ENCODE measurements around the gene POLR1E. TPM values are rescaled to one million over a fixed set of nuclear protein-coding genes. Genes with fewer than 3 reads are reported as not detected.
A peak's percentile ranks its signal among the peaks of the same experiment; 100 is the strongest.
"Not testable (repeated sequence)": the region's sequence is repeated elsewhere in the genome, so short reads cannot be mapped to it uniquely, and the experiment has no call there.

The POLR1E gene
- total RNA-seq, 4 donors from 2014 or later = 4.0 to 15.7 (median 9.0) TPM

DNA sequence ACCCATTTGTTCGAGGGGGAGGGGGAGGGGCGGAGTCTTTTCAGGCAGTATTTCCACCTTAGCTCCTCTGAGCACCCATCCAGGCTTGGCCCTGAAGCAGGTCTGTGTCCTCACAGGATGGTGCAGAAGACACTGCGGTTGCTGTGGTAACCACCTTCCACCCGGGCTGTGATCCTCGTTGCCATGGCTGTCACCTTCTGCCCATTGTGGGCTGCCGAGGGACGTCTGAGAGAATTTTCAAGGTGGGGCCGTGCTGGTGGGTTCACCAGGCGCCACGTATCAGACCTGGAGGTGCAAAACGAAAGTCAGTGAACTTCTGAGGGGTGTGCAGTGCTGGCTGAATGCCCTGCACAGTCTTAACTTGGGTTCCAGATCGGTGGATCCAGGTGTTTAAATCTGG lies 26.7 kb downstream of the POLR1E start:
- H3K9me3 ChIP-seq = no peaks in the 10 kb centered on the region
- no peaks in the 10 kb centered on the region for H3K27me3 ChIP-seq
- H3K4me3 ChIP-seq = no peak overlapping the region
- H3K27ac ChIP-seq = no peak overlapping the region
- in situ Hi-C loops (cut with MboI; ENCODE audit: low pct_ligation_motif_present in 1 of 4, low pct_unique_long_range_greater_than_20kb in 1 of 4, low sequenced_read_pairs in 3 of 4) = no loop called here
- intact Hi-C loops (cut with DNase I; ENCODE audit: low total_unique reads) = no loop called here
- no peaks in the 10 kb centered on the region for H3K4me1 ChIP-seq
- DNase-seq = no peak
- no peaks in the 10 kb centered on the region for H3K36me3 ChIP-seq
- 75% methylated on average over 12 of the region's 12 CpGs; no CpG with 5 or more reads in 1 of the 2 donors for WGBS, 2 donors (ENCODE audit: low coverage in 1 of 2)
- TF ChIP-seq POLR2A (IDR thresholded peaks at IDR 0.05) (no peak), POLR2AphosphoS5 (IDR thresholded peaks at IDR 0.05) (no peak), EP300 (IDR thresholded peaks at IDR 0.05; ENCODE audit: low read depth) (no peak)
- TF ChIP-seq, protein P1, sequence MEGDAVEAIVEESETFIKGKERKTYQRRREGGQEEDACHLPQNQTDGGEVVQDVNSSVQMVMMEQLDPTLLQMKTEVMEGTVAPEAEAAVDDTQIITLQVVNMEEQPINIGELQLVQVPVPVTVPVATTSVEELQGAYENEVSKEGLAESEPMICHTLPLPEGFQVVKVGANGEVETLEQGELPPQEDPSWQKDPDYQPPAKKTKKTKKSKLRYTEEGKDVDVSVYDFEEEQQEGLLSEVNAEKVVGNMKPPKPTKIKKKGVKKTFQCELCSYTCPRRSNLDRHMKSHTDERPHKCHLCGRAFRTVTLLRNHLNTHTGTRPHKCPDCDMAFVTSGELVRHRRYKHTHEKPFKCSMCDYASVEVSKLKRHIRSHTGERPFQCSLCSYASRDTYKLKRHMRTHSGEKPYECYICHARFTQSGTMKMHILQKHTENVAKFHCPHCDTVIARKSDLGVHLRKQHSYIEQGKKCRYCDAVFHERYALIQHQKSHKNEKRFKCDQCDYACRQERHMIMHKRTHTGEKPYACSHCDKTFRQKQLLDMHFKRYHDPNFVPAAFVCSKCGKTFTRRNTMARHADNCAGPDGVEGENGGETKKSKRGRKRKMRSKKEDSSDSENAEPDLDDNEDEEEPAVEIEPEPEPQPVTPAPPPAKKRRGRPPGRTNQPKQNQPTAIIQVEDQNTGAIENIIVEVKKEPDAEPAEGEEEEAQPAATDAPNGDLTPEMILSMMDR (IDR thresholded peaks at IDR 0.05) = no peak

DNA sequence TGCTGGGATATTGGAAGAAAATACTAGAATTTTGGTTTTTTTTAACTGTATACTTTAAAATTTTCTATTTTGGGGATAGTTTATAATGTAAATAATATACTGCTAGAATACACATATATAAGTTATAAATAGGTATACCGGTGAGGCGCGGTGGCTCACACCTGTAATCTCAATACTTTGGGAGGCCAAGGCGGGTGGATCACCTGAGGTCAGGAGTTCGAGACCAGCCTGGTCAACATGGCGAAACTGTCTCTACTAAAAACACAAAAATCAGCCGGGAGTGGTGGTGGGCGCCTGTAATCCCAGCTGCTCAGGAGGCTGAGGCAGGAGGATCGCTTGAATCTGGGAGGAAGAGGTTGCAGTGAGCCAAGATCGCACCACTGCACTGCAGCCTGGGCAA lies 28.7 kb downstream of the POLR1E start:
- 96 to 97% methylated on average over 10 of the region's 10 CpGs for WGBS, 2 donors (ENCODE audit: low coverage in 1 of 2)
- H3K4me3 ChIP-seq; H3K36me3 ChIP-seq; H3K27ac ChIP-seq; DNase-seq; H3K9me3 ChIP-seq; H3K4me1 ChIP-seq; H3K27me3 ChIP-seq; intact Hi-C loops (cut with DNase I; ENCODE audit: low total_unique reads); in situ Hi-C loops (cut with MboI; ENCODE audit: low pct_ligation_motif_present in 1 of 4, low pct_unique_long_range_greater_than_20kb in 1 of 4, low sequenced_read_pairs in 3 of 4): not testable (repeated sequence)

DNA sequence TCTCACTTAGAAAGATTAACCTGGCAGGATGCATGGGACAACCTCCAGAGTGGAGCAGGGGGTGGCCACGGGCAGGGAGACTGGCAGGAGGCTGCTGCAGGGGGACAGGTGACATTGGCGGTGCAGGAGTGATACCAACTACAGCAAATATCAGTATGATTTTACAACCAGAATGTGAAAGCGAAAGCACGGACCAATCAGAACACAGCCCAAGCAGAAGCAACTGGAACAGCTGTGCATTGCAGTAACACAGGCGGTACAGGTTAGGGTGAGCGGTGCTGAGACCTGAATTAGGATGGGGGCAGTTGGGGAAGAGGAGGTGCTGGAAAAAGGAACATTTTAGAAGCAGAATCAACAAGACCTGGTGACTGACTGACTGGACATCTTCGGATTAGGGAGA lies 29.3 kb downstream of the POLR1E start:
- H3K4me3 ChIP-seq = no peak overlapping the region
- intact Hi-C loops (cut with DNase I; ENCODE audit: low total_unique reads) = no loop called here
- WGBS, 2 donors (ENCODE audit: low coverage in 1 of 2) = 65% methylated on average over 7 of the region's 7 CpGs
- TF ChIP-seq POLR2A (IDR thresholded peaks at IDR 0.05) = no peak
- TF ChIP-seq EP300 (IDR thresholded peaks at IDR 0.05; ENCODE audit: low read depth) = no peak
- TF ChIP-seq POLR2AphosphoS5 (IDR thresholded peaks at IDR 0.05) = no peak
- TF ChIP-seq, protein P1 (IDR thresholded peaks at IDR 0.05) = no peak
- H3K27me3 ChIP-seq = no peaks in the 10 kb centered on the region
- peak; percentile 25 for DNase-seq
- no peak overlapping the region for H3K27ac ChIP-seq
- no peaks in the 10 kb centered on the region for H3K36me3 ChIP-seq
- H3K9me3 ChIP-seq = no peaks in the 10 kb centered on the region
- no peaks in the 10 kb centered on the region for H3K4me1 ChIP-seq
- in situ Hi-C loops (cut with MboI; ENCODE audit: low pct_ligation_motif_present in 1 of 4, low pct_unique_long_range_greater_than_20kb in 1 of 4, low sequenced_read_pairs in 3 of 4) = no loop called here

DNA sequence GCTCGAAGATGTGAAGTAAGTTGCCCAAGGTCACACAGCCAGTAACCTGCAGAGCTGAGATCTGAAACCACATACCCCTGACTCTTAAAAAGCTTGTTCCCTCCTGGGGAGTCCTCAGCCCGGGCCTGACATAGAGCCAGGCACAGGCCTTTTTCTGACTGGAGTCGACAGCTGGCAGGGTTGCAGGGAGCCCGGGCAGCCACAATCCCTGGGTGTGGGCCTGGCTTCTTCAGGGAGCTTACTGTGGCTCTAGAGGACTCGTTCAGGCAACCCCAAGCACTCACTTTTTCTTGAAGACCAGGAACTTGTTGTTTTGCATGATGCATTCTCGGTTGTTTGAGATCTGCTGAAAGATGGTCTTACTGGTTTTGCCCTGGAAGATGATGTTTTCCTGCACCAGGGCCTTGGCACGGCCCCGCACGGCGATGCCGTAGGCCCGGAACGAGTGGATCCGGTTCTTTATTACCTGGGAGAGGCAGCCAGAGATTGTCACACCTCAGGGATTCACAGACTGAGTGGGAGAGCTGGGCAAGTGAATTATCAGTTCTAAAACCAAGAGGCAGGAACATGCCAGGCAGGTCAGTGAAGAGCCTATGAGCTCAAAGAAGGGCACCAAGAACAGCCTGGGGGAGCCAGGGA lies 30.0 kb downstream of the POLR1E start:
- no peaks in the 10 kb centered on the region for H3K4me1 ChIP-seq
- intact Hi-C loops (cut with DNase I; ENCODE audit: low total_unique reads) = no loop called here
- H3K27ac ChIP-seq = no peak overlapping the region
- no peak for DNase-seq
- no peak for TF ChIP-seq POLR2AphosphoS5 (IDR thresholded peaks at IDR 0.05)
- no peak for TF ChIP-seq POLR2A (IDR thresholded peaks at IDR 0.05)
- TF ChIP-seq, protein P1 (IDR thresholded peaks at IDR 0.05) = no peak
- TF ChIP-seq EP300 (IDR thresholded peaks at IDR 0.05; ENCODE audit: low read depth) = no peak
- H3K36me3 ChIP-seq = no peaks in the 10 kb centered on the region
- in situ Hi-C loops (cut with MboI; ENCODE audit: low pct_ligation_motif_present in 1 of 4, low pct_unique_long_range_greater_than_20kb in 1 of 4, low sequenced_read_pairs in 3 of 4) = no loop called here
- H3K4me3 ChIP-seq = no peak overlapping the region
- no peaks in the 10 kb centered on the region for H3K9me3 ChIP-seq
- H3K27me3 ChIP-seq = no peaks in the 10 kb centered on the region
- WGBS, 2 donors (ENCODE audit: low coverage in 1 of 2) = 91% methylated on average over 9 to 14 of the region's 14 CpGs

DNA sequence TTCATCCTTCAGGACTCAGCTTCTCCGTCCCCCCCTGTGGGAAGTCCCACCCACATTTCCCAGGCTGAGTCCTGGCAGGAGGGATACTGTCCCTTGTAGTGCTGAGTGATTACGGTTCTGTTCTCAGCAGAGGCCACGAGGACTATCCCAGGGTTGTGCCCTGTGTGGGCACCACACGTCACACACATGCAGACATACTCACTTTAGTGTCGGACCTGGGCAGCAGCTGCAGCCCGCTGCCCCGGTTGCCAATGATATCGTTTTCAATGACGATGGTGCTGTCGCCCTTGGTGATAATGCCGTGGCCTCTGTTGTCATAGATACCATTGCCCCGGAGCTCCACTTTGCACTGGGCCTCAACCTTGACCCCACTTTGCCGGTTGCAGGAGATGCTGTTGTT lies 32.2 kb downstream of the POLR1E start:
- H3K27me3 ChIP-seq = no peaks in the 10 kb centered on the region
- intact Hi-C loops (cut with DNase I; ENCODE audit: low total_unique reads) = no loop called here
- DNase-seq = no peak
- in situ Hi-C loops (cut with MboI; ENCODE audit: low pct_ligation_motif_present in 1 of 4, low pct_unique_long_range_greater_than_20kb in 1 of 4, low sequenced_read_pairs in 3 of 4) = no loop called here
- H3K27ac ChIP-seq = no peak overlapping the region
- H3K4me3 ChIP-seq = no peak overlapping the region
- 90% methylated on average over 12 of the region's 13 CpGs; no CpG with 5 or more reads in 1 of the 2 donors for WGBS, 2 donors (ENCODE audit: low coverage in 1 of 2)
- H3K36me3 ChIP-seq = peaks cover 0 to 10% (median 0%) of the 10 kb centered on the region in 4 donors
- no peaks in the 10 kb centered on the region for H3K4me1 ChIP-seq
- H3K9me3 ChIP-seq = no peaks in the 10 kb centered on the region
- TF ChIP-seq POLR2AphosphoS5 (IDR thresholded peaks at IDR 0.05) = no peak
